Renal pelvis (tissue), 4 donors: ENCODE results near the gene MSLN. TPM values are rescaled to one million over a fixed set of nuclear protein-coding genes. Genes with fewer than 3 reads are reported as not detected.
"Not testable (repeated sequence)": the region's sequence is repeated elsewhere in the genome, so short reads cannot be mapped to it uniquely, and the experiment has no call there.

Experiments used
- DNase-seq: peaks from one replicate; pipeline ENCODE4 v3.0.0-alpha.2; 2013
- polyA plus RNA-seq, 3 donors: library from polyadenylated mRNA; unstranded; fragments of 120-200 nt; gene quantifications; one replicate each; pipeline ENCODE4 v1.2.1, GENCODE V29; 2013; ENCODE audit not compliant: insufficient read length in 3 of 3

MSLN gene
- polyA plus RNA-seq, 3 donors: 12.9 to 21.3 (median 17.4) TPM

- DNase-seq: no peak
Observed at GRCh38 chr16:733382-734207, 26.9 kb upstream of the MSLN start.

GRCh38 chr16:734208-734980 lies 26.1 kb upstream of the MSLN start:
- no peak for DNase-seq

- DNase-seq: no peak
Observed at GRCh38 chr16:734981-735881, 25.3 kb upstream of the MSLN start.

- no peak for DNase-seq
Observed at GRCh38 chr16:735982-736453, 24.5 kb upstream of the MSLN start.

- DNase-seq: no peak
Observed at GRCh38 chr16:736936-737481, 23.5 kb upstream of the MSLN start.

- DNase-seq: no peak
Observed at GRCh38 chr16:739560-740458, 20.7 kb upstream of the MSLN start.

- DNase-seq: no peak
Observed at GRCh38 chr16:740459-740763, 20.1 kb upstream of the MSLN start.

GRCh38 chr16:740764-741505 lies 19.6 kb upstream of the MSLN start, which contains the start of gene CIAO3:
Gene CIAO3 (minus strand): TSS chr16:740997. CDS start chr16:740985, 12 bp downstream.
- DNase-seq: peak; percentile 87

- DNase-seq: no peak
Observed at GRCh38 chr16:741986-742629, 18.4 kb upstream of the MSLN start.

- not testable (repeated sequence) for DNase-seq
Observed at GRCh38 chr16:742894-743293, 17.6 kb upstream of the MSLN start.

GRCh38 chr16:743794-744500 lies 16.6 kb upstream of the MSLN start:
- no peak for DNase-seq

- DNase-seq: no peak
Observed at GRCh38 chr16:745739-746138, 14.8 kb upstream of the MSLN start.

- DNase-seq: no peak
Observed at GRCh38 chr16:746637-747036, 13.9 kb upstream of the MSLN start.

- DNase-seq: no peak
Observed at GRCh38 chr16:747978-748746, 12.4 kb upstream of the MSLN start.

- no peak for DNase-seq
Observed at GRCh38 chr16:749010-749409, 11.5 kb upstream of the MSLN start.

GRCh38 chr16:750485-750884 lies 10.0 kb upstream of the MSLN start:
- no peak for DNase-seq

- no peak for DNase-seq
Observed at GRCh38 chr16:751152-752006, 9.2 kb upstream of the MSLN start.
